Kidney glomerular epithelial cell (primary cell): ENCODE measurements around the gene OTULINL.

Source experiments
- DNase-seq: peaks from one replicate; lab custom pipeline; 2025; lab: John Stamatoyannopoulos, UW

OTULINL gene

DNA sequence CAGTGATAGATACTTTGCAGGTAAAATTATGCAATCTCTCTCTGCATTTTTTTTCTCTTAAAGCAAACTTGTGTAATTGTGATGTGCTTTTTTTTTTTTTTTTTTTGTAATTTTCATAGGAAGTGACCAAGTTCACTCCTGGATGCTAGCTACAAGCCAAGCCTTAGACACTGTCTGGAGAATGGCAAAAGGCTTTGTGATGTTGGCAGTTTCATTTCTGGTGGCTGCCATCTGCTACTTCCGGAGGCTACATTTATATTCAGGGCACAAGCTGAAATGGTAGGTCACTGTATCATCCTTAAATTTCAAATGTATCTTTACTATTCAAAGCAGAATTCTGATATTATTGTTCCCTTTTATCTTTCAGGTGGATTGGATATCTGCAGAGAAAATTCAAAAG lies 19.3 kb downstream of the OTULINL start:
- no peak for DNase-seq

DNA sequence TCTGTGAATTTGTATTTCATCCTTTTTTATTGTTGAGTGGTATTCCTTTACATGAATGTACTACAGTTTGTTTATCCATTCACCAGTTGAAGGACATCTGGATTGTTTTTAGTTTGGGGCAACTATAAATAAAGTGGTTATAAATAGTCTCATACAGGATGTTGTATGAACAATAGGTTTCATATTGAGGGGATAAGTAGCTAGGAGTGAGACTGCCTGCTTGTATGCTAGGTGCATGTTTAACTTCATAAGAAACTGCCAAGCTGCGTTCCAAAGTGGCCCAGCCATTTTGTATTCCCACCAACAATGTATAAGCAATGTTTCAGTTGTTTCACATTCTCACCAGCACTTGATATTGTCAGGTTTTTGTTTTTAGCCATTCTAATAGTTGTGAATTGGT lies 21.5 kb downstream of the OTULINL start:
- no peak for DNase-seq

DNA sequence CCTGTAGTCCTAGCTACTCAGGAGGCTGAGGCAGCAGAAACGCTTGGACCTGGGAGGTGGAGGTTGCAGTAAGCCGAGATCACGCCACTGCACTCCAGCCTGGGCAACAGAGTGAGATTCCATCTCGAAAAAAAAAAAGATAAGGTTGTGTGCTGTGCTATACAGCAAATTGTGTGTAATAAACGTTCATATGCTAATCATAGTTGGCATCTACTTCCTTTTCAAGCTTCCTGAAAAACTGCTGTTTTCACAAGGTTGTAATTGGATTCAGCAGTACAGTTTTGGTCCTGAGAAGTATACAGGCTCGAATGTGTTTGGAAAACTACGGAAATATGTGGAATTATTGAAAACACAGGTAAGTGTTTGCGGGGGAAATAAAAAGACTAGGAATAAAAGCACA lies 25.5 kb downstream of the OTULINL start:
- DNase-seq: no peak

DNA sequence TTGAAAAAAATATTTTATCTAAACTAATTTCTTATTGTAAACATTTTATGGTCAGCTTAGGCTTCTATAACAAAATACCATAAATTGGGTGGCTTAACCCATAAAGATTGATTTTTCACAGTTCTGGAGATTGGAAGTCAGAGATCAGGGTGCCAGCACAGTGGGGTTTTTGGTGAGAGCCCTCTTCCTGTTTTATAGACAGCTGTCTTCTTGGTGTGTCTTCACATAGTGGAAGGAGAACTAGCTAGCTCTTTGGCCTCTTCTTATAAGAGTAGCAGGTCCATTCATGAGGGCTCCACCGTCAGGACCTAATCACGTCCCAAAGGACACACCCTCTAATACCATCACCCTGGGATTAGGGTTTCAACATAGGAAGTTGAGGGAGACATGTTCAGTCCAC lies 26.6 kb downstream of the OTULINL start:
- no peak for DNase-seq

DNA sequence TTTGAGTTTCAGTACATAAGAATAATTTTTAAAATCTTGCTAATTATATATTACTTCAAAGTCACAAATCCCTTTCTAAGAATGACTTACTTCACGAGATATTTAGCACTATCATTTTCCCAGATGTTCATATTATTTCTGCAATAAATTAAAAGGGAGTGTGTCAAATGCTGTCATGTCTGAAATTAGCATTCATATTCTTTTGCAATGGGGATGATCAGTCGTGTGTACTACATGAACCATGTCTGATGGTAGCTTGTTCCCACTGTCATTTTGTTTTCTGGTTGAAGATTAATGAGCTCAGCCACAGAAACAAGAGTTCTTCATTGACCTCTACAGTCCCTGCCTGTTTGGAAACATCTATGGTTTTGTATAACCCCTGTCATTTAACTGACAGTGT lies 30.1 kb downstream of the OTULINL start:
- DNase-seq: no peak

DNA sequence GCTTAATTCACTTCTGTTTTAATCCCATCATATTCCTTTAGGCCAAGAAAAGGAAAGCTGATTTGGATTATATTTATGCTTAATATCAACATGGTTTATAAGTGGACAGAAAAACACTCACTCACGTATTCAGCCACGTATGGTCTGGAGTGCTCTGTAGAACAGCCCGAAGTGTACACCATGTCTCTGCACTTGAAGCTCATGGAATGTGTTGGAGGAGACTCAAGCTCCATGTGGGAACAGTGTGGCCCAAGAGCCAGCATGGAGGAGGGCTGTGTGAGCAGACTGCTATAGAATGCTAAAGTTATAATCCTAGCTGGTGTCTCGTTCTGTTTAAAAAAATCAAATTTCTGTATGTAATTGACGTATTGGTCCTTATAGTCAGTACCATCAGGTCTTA lies 32.9 kb downstream of the OTULINL start:
- DNase-seq: no peak

DNA sequence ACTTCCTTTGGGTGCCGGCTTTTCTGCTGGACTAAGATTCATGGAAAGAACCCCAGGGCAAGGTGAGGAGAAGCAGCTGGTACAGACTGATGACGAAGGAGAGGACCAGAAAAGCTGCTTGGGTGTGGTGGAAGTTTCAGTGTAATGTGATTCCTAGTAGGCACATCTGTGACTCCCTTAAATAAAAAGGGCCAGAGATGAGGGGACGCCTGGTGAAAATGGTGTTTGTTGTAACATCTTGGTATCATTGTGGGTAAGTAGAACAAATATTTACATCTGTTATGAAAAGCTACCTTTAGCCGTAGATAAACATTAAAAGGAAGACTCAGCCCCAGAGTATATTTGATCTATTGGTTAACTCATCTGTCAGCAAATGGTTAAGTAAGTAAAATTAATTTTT lies 33.8 kb downstream of the OTULINL start:
- DNase-seq: no peak

DNA sequence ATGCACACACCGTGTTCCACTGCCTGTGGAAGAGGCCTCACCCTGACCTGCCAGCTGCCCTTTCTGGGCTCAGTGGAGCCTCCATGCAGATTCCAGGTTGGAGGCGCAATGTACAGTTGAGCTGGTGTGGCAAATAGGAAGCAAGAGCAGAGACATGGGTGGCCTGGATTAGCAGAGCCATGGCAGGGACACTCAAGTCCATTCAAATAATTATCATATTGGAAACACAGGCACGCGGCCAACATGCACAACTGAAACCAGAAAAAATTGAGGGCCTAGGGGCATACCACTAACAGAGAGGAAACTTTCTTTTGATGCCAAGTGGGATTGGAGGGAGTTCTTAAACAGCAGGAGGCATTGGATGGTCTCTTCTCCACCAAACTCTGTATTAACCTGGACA lies 35.8 kb downstream of the OTULINL start:
- DNase-seq: no peak

DNA sequence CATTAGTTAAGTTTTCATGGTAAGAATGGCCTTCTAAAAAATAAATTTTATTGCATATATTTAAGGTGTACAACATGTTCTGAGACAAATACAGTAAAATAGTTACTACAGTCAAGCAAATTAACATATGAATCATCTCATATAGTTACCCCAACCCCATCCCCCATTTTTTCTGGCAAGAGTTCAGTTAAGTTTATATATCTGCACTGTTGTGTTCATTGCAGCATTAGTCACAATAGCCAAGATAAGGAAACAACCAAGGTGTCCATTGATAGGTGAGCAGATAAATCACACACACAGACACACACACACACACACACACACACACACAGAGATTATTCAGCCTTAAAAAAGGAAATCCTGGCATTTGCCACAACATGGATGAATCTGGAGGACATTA lies 45.7 kb downstream of the OTULINL start:
- no peak for DNase-seq

DNA sequence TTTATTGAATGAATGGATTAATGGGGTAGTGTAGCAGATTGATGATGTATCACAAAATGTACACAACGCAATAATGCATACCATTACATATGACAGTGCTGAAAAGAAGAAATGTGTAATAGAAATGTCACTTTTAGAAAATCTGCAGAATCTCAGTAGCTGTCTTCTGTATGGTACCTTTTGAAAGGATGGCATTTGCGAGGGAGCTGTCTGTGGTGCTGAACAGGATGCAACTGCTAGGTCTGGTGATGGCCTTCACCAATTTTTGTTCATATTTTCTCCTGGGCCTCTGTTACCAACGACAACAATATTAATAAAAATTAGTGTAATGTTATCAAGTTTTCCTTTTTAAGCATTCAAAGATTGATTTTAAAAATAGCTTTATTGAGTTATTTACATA lies 46.8 kb downstream of the OTULINL start:
- peak; percentile 74 for DNase-seq

DNA sequence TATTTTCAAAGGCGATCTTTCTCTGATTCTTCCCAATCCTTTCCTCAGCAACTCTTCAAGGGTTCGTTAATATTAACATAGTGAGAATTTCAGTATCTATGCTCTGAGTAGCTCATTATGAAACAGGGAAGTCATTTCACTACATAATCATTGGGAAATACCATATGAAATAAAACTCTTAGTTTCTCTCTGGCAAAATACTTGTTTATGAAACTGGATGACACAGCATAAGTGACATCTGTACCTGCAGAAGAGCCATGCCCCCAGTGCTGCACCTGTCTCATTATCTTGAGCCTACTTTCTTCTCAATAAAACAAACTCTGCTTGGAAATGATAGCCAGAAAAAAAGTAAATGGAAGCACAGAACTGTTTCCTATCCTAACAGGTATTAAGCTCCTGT lies 49.1 kb downstream of the OTULINL start:
- DNase-seq: no peak

DNA sequence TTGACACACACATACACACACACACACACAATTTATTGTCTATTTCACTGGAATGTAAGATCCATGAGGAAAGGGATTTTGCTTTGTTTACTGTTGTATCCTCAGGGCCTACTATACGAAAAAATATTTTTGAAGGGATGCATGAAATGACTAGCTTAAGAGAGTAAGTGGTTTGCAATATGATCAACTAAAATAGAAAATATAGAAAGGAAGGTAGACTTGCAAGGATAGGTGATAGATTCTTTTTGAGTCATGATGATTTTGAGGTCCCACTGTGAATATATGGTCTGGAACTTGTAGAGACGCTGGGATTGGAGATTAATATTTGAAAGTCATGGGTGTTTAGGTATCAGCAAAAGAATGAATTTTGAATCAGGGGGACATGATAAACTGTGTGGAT lies 54.1 kb downstream of the OTULINL start:
- DNase-seq: no peak

DNA sequence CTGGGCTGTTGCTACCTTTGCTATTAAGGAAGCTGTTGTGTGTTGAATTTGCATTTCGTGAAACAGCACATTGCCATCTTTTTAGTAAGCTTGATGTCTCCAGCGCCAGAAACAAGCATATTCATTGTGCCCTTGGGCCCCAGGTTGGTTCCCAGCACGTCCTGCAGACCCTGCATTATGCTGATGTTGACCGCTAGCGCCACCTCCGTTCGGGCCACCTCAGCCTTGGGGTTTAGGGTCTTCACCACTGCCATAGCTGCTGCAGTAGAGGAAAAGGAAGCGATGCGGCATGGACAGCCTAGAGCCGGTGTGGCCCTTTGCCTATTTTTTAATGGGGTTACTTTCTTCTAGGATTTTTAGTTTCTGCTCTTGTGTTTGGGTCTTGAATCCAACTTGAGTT lies 59.2 kb downstream of the OTULINL start:
- DNase-seq: no peak

DNA sequence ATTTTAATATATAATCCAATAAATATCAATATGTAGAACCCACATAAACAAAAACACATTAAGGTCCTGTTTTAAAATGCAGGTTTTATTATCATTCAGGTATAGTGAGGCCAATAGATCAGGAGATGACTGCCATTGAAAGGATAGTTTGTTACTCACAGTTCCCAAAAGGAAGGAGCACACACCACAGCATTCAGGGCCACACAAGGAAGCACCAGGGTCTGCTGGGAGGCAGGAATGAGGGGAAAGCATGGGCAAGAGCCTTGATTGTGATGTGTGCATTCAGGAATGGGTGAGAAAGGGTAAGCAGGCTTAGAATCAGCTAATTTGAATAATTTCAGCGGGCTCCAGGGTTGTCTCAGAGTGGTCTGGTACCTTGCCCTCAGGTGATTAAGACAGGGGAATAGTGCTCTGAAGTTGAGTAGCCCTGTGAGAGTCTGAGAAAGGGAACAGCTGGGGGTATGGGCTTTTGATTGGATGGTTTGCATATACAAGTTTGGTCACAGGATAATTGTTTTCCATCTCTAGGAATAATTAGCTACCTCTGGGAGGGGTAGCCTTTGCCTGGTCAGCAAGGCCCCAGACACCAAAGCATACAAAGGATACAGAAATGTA lies 63.1 kb downstream of the OTULINL start:
- DNase-seq: no peak

DNA sequence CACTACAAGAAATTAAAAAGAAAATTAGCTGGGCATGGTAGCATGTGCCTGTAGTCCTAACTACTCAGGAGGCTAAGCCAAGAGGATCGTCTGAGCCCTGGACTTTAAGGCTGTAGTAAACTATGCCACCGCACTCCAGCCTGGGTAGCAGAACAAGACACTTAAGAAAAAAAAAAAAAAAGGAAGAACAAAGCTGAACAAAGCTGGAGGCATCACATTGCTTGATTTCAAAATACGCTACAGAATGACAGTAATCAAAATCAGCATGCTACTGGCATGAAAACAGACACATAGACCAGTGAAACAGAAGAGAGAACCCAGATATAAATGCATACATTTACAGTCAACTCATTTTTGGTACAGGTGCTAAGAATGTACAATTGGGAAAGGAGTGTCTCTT lies 68.5 kb downstream of the OTULINL start:
- no peak for DNase-seq

DNA sequence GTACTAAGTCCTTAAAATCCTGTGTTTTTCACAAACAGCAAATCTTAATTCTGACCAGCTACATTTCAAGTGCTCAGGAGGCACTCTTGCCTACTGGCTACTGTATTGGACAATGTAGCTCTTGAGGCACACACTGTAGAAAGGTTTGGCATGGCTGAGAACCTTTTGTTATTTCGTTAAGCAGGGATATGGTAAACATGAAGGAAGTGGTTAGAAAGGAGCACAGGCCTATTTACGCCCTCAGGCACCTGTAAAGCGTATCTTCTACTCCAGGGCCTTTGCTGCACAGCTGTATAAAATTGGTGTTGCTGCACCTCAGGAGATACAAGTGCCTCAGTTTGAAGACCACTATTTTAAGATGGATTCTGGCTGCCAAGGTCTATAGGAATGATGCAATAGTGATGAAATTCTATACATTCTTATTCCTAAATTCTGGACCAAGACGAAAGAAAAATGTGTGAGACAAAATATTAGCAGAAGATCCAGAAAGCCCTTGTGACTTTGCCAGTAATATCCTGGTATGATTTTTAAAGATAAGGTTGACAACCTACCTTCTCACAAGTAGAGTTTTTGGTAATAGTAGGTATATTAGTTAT lies 73.7 kb downstream of the OTULINL start:
- DNase-seq: no peak

DNA sequence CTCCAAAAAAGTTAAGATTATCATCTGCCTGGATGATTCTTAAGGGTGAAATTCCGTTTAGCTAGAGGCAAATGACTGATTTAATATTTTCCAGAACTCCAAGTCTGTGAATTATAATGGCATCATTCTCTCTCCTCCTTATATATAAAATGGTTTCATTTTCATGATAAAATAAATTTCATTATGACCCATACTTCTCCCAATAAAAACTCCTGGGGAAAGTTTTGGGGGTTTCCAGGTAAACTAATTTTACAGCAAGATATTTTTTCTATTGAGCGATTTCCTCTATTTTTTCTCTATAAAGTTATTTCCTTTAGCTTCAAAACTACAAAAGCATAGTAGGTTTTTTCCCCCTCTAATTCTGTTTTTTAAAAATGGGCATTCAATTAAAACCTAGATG lies 75.3 kb downstream of the OTULINL start:
- no peak for DNase-seq

DNA sequence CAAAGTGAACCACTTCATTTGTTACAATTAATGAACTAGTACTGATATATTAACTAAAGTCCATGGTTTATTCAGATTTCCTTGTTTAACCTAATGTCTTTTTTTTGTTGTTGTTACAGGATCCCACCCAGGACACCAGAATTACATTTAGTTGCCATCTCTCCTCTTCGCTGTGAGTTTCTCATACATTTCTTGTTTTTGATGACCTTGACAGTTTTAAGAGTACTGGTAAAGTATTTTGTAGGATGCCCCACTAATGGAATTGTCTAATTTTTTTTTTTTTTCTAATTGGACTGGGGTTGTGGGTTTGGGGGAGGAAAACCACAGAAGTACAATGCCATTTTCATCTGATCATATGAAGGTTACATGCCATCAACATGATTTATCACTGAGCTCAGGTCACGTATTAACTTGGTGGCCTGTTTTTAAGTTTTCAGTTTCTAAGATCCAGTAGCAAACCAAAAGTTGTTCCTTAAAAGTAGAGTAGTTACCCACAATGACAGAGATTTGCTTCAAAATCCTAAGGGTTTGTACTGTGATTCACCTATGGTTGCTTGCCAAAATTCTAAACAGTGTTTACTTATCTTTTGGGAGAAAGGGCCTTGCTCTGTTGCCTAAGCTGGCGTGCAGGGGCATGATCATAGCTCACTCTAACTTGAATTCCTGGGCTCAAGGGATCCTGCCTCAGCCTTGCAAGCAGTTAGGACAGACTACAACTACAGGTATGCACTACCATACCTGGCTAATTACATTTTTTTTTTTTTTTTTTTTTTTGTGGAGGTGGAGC lies 78.4 kb downstream of the OTULINL start:
- DNase-seq: peak; percentile 20

DNA sequence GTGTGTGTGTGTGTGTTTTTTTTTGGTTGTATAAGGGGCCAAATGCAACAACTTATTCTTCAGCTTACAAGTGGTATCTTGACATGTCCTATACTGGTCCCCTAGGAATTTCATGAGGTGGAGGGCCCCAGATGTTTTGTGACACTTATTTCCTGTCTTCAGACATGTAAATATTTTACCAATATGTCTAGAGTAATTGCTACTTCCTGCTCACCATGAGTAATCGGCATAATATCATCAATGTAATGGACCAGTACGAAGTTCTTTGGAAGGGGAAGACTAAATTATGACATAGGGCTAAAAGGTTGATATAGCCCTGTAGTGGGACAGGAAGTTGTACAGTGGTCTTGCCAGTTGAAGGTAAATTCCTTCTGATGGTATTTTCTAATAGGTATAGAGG lies 79.2 kb downstream of the OTULINL start:
- DNase-seq: no peak
